ENCODE data around the gene PPP1R9B.

PPP1R9B gene

DNA sequence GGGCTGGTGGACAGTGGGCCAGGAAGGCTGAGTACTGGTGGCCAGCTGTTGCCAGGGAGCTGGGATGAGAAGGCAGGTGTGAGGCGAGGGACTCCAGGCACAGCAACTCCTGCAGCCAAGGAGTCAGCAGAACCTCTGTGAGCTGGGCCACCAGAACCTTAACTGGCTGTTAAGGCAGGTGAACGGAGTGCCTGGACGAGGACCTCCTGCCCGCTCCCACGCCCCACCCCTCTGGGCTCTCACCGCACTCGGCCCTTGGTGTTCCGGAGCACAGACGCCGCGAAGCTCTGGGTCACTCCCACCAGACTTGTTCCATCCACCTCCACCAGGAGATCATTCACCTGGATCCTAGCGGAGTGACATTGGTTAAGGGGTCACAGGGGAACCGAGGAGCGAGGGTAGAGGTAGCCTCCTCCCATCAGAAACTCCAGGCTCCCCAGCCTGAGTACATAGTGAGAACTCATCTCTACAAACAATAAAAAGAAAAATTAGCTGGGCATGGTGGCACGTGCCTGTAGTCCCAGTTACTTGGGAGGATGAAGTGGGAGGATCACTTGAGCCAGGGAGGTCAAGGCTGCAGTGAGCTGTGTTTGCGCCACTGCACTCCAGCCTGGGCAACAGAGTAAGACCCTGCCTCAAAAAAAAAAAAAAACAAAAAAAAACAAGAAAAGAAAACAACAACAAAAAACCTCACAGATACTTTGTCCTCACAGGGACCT is 9.3 kb downstream of the PPP1R9B start:
- DNase-seq (ENCODE audit: low spot score): no peak

GRCh38 chr17:50139950-50140885 is 10.3 kb downstream of the PPP1R9B start:
- peak; percentile 80 for DNase-seq (ENCODE audit: low spot score)

DNA sequence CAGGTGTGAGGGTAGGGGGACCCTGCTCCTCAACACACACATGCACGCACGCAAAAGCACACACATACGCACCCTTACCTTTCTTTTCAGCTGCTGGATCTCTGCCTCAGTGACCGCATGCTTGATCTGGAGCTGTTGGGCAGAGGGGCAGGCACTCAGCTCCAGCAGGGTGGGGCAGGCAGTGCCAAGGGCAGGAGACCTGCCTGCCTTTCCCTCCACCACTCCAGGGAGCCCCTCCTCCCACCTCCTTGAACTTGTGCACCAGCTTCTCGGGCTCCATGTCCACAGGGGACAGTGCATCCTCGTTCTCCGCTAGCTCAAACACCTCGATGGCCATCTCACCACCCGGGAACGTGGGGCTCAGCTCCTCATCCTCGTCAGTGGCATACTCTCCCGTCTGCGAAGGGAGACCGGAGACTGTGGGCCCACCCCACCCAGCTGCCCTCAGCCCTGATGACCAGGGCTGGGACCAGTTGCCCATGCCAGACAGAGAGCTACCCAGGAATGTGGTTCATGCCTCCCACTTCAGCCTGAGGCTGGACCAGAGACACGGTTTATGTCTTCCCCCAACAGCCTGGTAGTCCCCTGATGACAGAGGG is 11.2 kb downstream of the PPP1R9B start:
- no peak for DNase-seq (ENCODE audit: low spot score)

GRCh38 chr17:50137042-50137441 is 13.4 kb downstream of the PPP1R9B start:
- no peak for DNase-seq (ENCODE audit: low spot score)

DNA sequence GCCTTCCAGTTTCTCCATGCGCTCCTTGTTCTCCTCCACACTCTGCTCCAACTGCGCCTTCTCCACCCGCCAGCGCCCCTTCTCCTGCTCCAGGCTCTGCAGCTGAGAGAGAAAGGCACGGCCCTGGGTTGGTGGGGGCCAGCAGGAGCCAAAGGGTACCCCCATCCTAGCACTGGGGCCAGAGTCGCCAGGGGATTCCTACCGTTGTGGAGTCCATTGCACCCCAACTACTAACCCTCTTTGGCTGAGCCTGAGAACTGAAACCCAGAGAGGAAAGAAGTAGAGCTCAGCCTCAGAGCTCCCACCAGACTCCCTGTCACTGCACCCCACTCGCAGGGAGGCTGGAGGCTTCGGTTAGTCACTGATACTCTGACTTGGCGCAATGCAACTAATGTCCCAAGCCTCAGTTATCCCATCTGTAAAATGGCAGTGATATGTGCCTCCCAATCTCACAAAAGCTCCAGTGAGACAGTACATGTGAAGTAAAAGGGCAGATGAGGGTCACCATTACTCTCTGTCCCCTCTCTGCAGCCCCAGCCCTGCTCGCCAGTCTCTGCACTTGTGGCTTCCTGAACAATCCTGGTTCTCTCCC is 14.3 kb downstream of the PPP1R9B start:
- DNase-seq (ENCODE audit: low spot score): no peak

GRCh38 chr17:50135316-50136095 is 15.0 kb downstream of the PPP1R9B start:
- DNase-seq (ENCODE audit: low spot score): no peak

DNA sequence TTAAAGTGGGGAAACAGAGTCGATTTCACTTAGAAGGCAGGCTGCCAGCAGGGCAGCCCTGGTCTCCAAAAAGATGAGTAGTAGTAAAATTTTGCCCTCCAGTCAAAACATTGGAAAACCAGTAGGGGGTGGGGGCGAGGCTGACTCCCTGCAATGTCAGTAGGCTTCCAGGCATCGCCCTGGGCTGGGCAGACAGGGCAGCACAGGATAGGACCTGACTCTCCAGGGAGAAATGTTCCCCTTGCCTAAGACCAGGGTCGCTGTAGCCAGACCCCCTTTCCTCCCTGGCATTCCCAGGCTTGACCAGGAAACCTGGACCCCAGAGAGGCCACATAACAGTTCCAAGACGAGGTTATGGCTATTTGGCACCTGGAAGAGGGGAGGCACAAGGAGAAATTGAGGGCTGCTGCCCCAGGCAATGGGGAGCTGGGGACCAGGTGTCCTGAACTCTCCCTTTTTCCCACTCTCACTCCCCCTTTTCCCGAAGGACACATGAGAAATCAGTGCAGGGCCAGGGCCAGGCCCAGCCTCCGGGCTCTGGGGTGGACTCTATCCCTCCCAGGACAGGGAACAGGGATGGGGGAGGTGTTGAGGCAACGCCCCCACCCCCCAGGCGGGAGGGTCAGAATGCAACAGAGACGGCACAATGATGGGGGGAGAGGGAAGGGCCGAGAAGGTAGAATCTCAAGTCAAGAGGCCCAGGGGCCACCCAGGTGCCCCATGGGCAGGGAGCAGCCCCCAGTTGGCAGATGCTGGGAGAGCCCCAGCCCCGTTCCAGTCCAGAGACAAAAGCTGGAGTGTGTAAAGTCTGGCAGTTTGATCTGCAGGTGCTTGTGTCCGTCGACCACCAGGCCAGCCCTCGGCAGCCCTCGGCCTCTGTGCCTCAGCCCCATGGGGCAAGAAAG is 16.0 kb downstream of the PPP1R9B start:
- no peak for DNase-seq (ENCODE audit: low spot score)

DNA sequence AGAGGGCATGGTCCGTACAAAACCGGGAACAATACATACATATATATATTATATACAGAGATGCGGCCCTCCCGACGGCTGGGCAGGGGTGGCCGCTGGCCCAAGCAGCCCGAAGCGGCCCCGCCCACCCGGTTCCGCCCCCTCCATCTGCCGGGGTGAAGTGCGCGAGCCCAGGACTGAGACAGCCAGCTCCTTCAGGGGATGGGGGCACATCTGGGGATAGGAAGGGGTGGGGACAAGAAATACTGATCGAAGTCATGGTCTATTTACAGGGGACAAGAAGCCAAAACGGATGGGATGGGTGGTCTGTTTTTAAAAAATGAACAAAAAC is 16.7 kb downstream of the PPP1R9B start:
- no peak for DNase-seq (ENCODE audit: low spot score)

- no peak for DNase-seq (ENCODE audit: low spot score)
Observed at GRCh38 chr17:50133028-50133768, 17.3 kb downstream of the PPP1R9B start.

GRCh38 chr17:50132104-50132794 is 18.2 kb downstream of the PPP1R9B start:
- DNase-seq (ENCODE audit: low spot score): no peak

- no peak for DNase-seq (ENCODE audit: low spot score)
Observed at GRCh38 chr17:50130559-50131305, 19.7 kb downstream of the PPP1R9B start.

DNA sequence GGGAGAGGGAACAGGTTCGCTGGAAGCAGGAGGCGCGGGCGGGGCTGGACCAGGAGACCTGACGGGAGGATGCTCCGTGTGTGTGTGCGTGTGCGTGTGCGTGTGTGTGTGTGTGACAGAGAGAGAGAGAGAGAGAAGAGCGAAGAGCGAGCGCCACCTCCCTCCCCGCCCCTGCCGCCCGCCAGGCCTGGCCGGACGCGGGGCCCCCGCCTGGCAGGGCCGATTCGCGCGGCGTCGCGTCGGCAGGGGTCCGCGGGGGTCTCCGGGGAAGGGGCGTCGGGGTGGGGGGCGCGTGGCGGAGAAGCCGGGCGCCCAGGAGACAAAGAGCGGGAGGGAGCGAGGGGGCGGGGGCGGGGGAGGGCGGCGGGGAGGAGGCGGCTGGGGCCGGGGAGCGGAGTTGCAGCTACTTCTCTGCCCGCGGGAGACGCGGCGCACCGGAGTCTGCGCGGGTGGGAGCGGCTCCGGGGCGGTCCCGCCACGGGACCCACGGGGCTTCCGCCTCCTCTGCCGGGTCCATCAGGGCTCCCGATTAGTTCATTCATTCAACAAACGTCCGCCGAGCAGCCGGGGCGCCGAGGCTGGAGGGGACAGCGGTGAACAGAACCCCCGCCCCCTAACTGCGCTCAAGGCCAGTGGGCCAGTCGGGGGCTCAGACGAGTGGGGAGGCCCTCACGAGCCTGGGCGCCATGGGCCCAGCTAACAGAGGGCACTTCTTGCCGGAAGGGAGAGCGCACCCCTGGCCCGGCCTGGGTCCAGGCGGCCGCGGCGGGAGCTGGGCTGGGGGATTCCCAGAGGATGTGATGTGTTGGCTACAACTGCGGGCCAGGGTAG is 20.5 kb downstream of the PPP1R9B start, which contains the start of gene SAMD14:
SAMD14 (minus strand) TSS at position 433 of the 831 bp plus-strand sequence. CDS start 5,201 bp downstream, outside the sequence.
- peak; percentile 38 for DNase-seq (ENCODE audit: low spot score)

DNA sequence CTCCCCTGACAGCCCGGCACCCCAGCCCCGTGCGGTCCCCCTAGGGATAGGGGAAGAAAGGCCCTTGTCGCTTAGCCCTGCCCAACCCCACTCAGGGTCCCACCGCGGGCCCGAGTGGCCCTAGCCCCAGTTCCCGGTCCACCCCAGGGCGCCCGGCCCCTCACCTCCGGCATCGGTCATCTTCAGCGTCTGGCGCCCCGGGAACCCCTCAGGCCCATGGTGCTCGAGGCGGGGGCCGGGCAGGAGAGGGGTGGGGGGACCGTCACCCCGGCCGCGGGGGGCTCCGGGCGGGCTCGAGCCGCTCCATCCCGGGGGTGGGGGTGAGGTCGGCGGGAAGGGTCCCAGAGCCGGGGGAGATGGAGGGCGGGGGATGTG is 21.1 kb downstream of the PPP1R9B start:
- no peak for DNase-seq (ENCODE audit: low spot score)

- no peak for DNase-seq (ENCODE audit: low spot score)
Observed at GRCh38 chr17:50128441-50129352, 21.8 kb downstream of the PPP1R9B start.

DNA sequence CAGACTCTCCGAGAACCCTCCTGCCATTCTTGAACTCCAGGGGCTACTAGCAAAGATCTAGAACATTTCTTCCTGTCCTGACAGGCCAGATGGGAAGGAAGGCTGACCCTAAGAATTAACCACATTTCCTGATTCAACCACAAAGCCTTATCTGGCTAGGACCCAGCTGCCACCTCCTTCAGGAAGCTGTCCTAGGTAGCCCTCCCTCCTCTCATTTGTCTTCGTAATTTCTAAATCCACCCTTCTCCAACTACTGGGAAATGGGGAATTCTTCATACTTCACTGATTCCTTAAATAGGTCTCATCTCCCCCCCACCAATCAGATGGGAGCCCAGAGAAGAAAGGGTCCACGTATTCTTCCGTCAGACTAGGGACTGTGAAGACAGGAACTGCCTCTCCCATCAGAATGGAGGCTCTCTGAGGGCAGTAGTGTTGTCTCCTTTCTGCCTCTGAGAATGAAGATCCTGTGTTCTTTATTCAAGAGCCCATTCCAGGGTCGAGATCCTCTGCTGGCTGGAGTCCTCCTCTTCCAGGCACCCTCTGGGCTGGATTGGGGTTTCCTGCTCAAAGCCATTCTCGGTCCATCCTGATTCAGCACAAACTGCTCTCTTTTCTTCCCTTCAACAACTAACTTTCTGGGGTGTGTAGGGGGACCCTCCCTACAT is 22.6 kb downstream of the PPP1R9B start:
- no peak for DNase-seq (ENCODE audit: low spot score)

DNA sequence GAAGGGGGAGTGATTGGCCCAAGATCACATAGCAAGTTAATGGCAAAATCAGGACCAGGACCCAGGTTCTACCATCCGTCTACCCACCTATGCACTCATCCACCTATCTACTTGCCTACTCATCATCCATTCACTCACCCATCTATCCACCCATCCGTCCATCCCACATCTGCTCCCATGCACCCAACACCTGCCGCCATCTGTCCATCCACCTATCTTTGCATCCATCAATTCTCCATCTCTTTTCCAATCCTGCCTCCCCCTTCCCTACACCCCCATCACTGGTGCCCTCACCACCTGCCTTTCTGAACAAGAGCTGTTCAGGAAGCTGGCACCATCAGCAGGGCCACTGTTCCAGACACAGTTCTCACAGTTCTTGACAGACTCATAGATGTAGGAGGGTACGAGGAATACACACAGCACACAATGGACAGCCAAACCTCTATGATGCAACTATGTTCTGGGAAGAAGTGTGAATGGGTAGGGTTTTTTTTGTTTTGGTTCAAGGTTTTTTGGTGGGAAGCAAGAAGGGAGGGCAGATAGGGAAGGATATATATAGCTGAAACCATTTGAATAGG is 25.0 kb downstream of the PPP1R9B start:
- no peak for DNase-seq (ENCODE audit: low spot score)

All from CD4-positive, alpha-beta T cell treated with Interleukin-6 at 100 ng/mL for 8 hours (primary cell).